Adrenal gland (tissue), 12 donors: ENCODE results near the gene SLC2A13. TPM values are rescaled to one million over a fixed set of nuclear protein-coding genes. Genes with fewer than 3 reads are reported as not detected.
"Not testable (repeated sequence)": the region's sequence is repeated elsewhere in the genome, so short reads cannot be mapped to it uniquely, and the experiment has no call there.

ENCODE experiments used
- DNase-seq, 7 donors: peaks; one replicate each; pipeline ENCODE4 v3.0.0-alpha.2; 2019 to 2020
- H3K27ac ChIP-seq, 5 donors: fragments of 200-600 bp; sonication (generic) in 4 of 5; 1 replicate in 3 of 5; 2 replicates in 2 of 5; pipeline versions ENCODE4 v1.5.1 to v1.8.0; 2016 to 2020; ENCODE audit warnings: mild to moderate bottlenecking in 1 of 5
- H3K27me3 ChIP-seq: fragments of 200-600 bp; 2 replicates; pipeline ENCODE4 v1.8.0; 2021
- H3K36me3 ChIP-seq, 2 donors: fragments of 200-600 bp; replicated peaks in 1 of 2; 1 replicate in 1 of 2; 2 replicates in 1 of 2; pipeline versions ENCODE4 v1.5.1 to v1.8.0; 2018 to 2022
- H3K4me1 ChIP-seq, 2 donors: fragments of 200-600 bp; replicated peaks in 1 of 2; 1 replicate in 1 of 2; 2 replicates in 1 of 2; pipeline versions ENCODE4 v1.5.1 to v1.8.0; 2018 to 2021
- H3K4me3 ChIP-seq, 4 donors: fragments of 200-600 bp; sonication (generic) in 3 of 4; one replicate each; pipeline ENCODE4 v1.5.1; 2016 to 2018
- H3K9me3 ChIP-seq, 3 donors: fragments of 200-600 bp; sonication (generic) in 1 of 3; replicated peaks in 1 of 3; 1 replicate in 2 of 3; 2 replicates in 1 of 3; pipeline versions ENCODE4 v1.5.1 to v1.8.0; 2016 to 2021
- CTCF ChIP-seq, 6 experiments: fragments of 450-650 bp in 4 of 6; fragments of 200-600 bp in 2 of 6; sonication (generic) in 1 of 6; IDR thresholded peaks; 1 replicate in 5 of 6; 2 replicates in 1 of 6; pipeline versions ENCODE4 v1.5.1 to v1.8.0; 2016 to 2021; ENCODE audit warnings: antibody characterized with exemption in 6 of 6, mild to moderate bottlenecking in 2 of 6, moderate library complexity in 1 of 6
- POLR2A ChIP-seq, 2 donors: fragments of 450-650 bp; IDR thresholded peaks; one replicate each; pipeline ENCODE4 v1.6.1; 2017; ENCODE audit warnings: antibody characterized with exemption in 2 of 2, mild to moderate bottlenecking in 2 of 2, moderate library complexity in 1 of 2
- WGBS, 4 donors: extraction: QIAGEN DNeasy Blood & Tissue Kit in 2 of 4; methylation state at CpG; one replicate each; pipeline versions ENCODE4 v1.1.5 to v1.1.7; 2013 to 2017; 5-methylcytosine and 5-hydroxymethylcytosine counted together
- intact Hi-C, 2 donors: fragments of 100-400 bp; cut with DNase I; formaldehyde crosslinking; loops; one replicate each; pipeline versions ENCODE4 v1.14.1 to v1.15.0; 2022 to 2023
- polyA plus RNA-seq, 3 donors: library from polyadenylated mRNA; stranded (reverse); fragments of 200-250 nt in 2 of 3; fragments of 350-450 nt in 1 of 3; fragmentation: Illumina TruSeq in 1 of 3; extraction: RNeasy Lipid Tissue Mini Kit (QIAGEN cat#74804) in 1 of 3; gene quantifications; one replicate each; pipeline ENCODE4 v1.2.3, GENCODE V29; 2013 to 2014
- total RNA-seq, 9 donors: library from RNA; depleted of rRNA in 4 of 9; stranded (reverse); fragments of >200 nt in 4 of 9; fragments of 120-200 nt in 1 of 9; fragmentation: NEBNext Ultra II Directional in 1 of 9; extraction: Animal tissue kit (Norgen Biotek cat#: 25700) in 1 of 9; gene quantifications; one replicate each; pipeline versions ENCODE4 v1.1.0 to v1.2.4, GENCODE V29; 2013 to 2023
- donor health status: healthy with polysubstance abuse.
- donor health status: Bipolar disorder and iron deficiency.
- donor health status: DM: yes; HTN: yes; CAD: no.
- donor health status: DM: no; HTN: no; CAD: no.
- donor health status: DM: no; HTN: no; CAD: no.
- donor health status: DM: yes; HTN: yes; CAD: no.

The SLC2A13 gene
- total and polyA plus RNA-seq, 12 donors = 3.5 to 49.1 (median 27.0) TPM

GRCh38 chr12:39866135-39866534, 239.7 kb downstream of the SLC2A13 start:
- Histone ChIP-seq H3K4me3 (no peak overlapping the region), H3K9me3 (no peaks in the 10 kb centered on the region), H3K27me3 (no peaks in the 10 kb centered on the region), H3K27ac (no peak overlapping the region), H3K36me3 (no peaks in the 10 kb centered on the region), H3K4me1 (no peaks in the 10 kb centered on the region)
- intact Hi-C loops = no loop called here
- TF ChIP-seq POLR2A (IDR thresholded peaks at IDR 0.05) (no peak), CTCF (IDR thresholded peaks at IDR 0.05) (no peak)
- DNase-seq = no peak
- 93 to 97% (median 95%) methylated on average over 6 of the region's 6 CpGs for WGBS, 4 donors

GRCh38 chr12:39860695-39861094, 245.2 kb downstream of the SLC2A13 start:
- no peak for DNase-seq
- intact Hi-C loops = no loop called here
- Histone ChIP-seq H3K4me3 (no peak overlapping the region), H3K9me3 (no peaks in the 10 kb centered on the region), H3K27ac (no peak overlapping the region), H3K27me3 (no peaks in the 10 kb centered on the region), H3K36me3 (no peaks in the 10 kb centered on the region), H3K4me1 (no peaks in the 10 kb centered on the region)
- WGBS, 4 donors = 85 to 92% (median 88%) methylated on average over 2 of the region's 2 CpGs
- TF ChIP-seq POLR2A (IDR thresholded peaks at IDR 0.05) = no peak
- no peak for TF ChIP-seq CTCF (IDR thresholded peaks at IDR 0.05)

GRCh38 chr12:39853003-39853402, 252.9 kb downstream of the SLC2A13 start:
- no peaks in the 10 kb centered on the region for H3K4me1 ChIP-seq
- no peaks in the 10 kb centered on the region for H3K27me3 ChIP-seq
- WGBS, 4 donors = 95 to 100% (median 98%) methylated on average over 2 of the region's 2 CpGs
- TF ChIP-seq CTCF (IDR thresholded peaks at IDR 0.05) = no peak
- no peak for TF ChIP-seq POLR2A (IDR thresholded peaks at IDR 0.05)
- no peaks in the 10 kb centered on the region for H3K36me3 ChIP-seq
- DNase-seq = no peak
- H3K4me3 ChIP-seq = no peak overlapping the region
- intact Hi-C loops = no loop called here
- no peaks in the 10 kb centered on the region for H3K9me3 ChIP-seq
- no peak overlapping the region for H3K27ac ChIP-seq

GRCh38 chr12:39852346-39852745, 253.5 kb downstream of the SLC2A13 start:
- TF ChIP-seq CTCF (IDR thresholded peaks at IDR 0.05) (no peak), POLR2A (IDR thresholded peaks at IDR 0.05) (no peak)
- intact Hi-C loops = no loop called here
- 95 to 100% (median 100%) methylated on average over 1 of the region's 1 CpG for WGBS, 4 donors

GRCh38 chr12:39848218-39848617, 257.7 kb downstream of the SLC2A13 start:
- H3K4me3 ChIP-seq, intact Hi-C loops, H3K27ac ChIP-seq, H3K4me1 ChIP-seq, H3K36me3 ChIP-seq, DNase-seq, H3K9me3 ChIP-seq, H3K27me3 ChIP-seq: not testable (repeated sequence)
- WGBS, 4 donors = 84 to 98% (median 93%) methylated on average over 1 of the region's 1 CpG

More at GRCh38 chr12:39852346-39852745, 253.5 kb downstream of the SLC2A13 start:
- no peak for DNase-seq
- Histone ChIP-seq H3K27me3 (no peaks in the 10 kb centered on the region), H3K27ac (no peak overlapping the region), H3K9me3 (no peaks in the 10 kb centered on the region), H3K4me1 (no peaks in the 10 kb centered on the region), H3K36me3 (no peaks in the 10 kb centered on the region), H3K4me3 (no peak overlapping the region)
